ENCODE measurements around the gene MATN1. TPM values are rescaled to one million over a fixed set of nuclear protein-coding genes. Genes with fewer than 3 reads are reported as not detected.

The MATN1 gene
- total and polyA plus RNA-seq, 7 donors: 0.09 to 0.54 (median 0.36) TPM; not detected in 4

DNA sequence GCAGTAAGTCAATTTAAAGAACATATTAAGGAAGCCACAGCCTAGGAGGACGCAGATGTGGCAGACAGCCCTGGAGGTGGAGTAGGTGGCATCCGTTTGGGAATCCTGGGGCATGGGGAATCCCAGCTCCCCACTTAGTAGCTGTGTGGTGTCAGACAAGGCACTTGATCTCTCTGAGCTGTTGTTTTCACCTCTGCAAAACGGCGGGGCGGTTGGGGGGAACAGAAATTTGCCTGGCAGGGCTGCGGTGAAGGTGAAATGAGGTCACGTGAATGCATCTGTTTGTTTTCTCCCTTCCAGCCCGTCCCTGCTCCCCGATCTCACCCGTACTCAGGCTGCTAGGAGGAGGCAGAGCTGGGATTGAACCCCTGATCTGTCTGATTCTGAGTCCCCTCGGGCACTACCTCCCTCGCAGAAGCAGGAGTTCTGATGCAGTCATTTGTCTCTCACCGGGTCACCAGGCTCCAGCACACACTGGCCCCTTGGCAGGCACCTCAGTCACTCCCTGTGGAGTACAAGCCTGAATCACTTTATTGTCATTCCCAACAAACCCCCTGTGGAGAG is 36.4 kb upstream of the MATN1 start:
- Histone ChIP-seq H3K9me3 (no peaks in the 10 kb centered on the region), H3K4me1 (peaks cover 0 to 42% (median 34%) of the 10 kb centered on the region in 4 donors)

DNA sequence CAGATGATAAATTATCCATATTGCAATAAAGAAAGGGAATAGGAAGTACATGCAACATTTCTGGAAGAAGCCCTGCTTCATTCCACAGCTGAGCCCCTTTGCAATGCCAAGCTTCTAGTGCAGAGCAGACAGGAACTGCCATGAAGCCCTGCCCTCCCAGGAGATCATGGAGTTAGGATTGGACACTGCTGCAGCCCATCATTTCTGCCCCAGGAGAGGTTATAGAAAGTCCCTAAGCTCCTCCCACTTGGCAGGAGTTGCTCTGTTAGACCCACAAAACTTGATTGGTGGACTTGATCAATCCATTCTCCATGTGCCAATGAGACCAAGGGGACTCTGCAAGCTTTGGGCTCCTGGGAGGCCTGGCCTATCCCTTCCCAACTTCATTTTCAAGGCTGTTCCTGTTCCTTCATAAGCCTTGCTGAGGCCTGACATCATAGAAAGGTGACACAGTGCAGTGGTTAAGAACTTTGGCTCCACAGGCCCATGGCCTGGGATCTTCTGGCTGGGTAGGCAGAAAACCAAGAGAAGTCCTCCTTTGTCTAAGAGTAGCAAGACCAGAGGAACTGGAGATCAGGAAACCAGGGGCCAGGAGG is 35.5 kb upstream of the MATN1 start:
- Histone ChIP-seq H3K4me3 (no peak overlapping the region), H3K27me3 (no peaks in the 10 kb centered on the region), H3K4me1 (peaks cover 0 to 34% (median 28%) of the 10 kb centered on the region in 4 donors), H3K27ac (no peak overlapping the region), H3K36me3 (no peaks in the 10 kb centered on the region), H3K9me3 (no peaks in the 10 kb centered on the region)
- no peak for DNase-seq
- TF ChIP-seq POLR2AphosphoS5 (IDR thresholded peaks at IDR 0.05): no peak
- TF ChIP-seq, protein P1, sequence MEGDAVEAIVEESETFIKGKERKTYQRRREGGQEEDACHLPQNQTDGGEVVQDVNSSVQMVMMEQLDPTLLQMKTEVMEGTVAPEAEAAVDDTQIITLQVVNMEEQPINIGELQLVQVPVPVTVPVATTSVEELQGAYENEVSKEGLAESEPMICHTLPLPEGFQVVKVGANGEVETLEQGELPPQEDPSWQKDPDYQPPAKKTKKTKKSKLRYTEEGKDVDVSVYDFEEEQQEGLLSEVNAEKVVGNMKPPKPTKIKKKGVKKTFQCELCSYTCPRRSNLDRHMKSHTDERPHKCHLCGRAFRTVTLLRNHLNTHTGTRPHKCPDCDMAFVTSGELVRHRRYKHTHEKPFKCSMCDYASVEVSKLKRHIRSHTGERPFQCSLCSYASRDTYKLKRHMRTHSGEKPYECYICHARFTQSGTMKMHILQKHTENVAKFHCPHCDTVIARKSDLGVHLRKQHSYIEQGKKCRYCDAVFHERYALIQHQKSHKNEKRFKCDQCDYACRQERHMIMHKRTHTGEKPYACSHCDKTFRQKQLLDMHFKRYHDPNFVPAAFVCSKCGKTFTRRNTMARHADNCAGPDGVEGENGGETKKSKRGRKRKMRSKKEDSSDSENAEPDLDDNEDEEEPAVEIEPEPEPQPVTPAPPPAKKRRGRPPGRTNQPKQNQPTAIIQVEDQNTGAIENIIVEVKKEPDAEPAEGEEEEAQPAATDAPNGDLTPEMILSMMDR (IDR thresholded peaks at IDR 0.05): no peak
- TF ChIP-seq EP300 (IDR thresholded peaks at IDR 0.05): no peak
- intact Hi-C loops (cut with DNase I): no loop called here

More for the DNA sequence above, 36.4 kb upstream of the MATN1 start:
- H3K27me3 ChIP-seq: no peaks in the 10 kb centered on the region
- TF ChIP-seq EP300 (IDR thresholded peaks at IDR 0.05) (no peak), POLR2A (IDR thresholded peaks at IDR 0.05) (no peak), POLR2AphosphoS5 (IDR thresholded peaks at IDR 0.05) (no peak)
- TF ChIP-seq, protein P1 (IDR thresholded peaks at IDR 0.05): no peak
- H3K36me3 ChIP-seq: no peaks in the 10 kb centered on the region
- H3K4me3 ChIP-seq: no peak overlapping the region
- intact Hi-C loops (cut with DNase I): no loop called here
- 72 to 89% methylated on average over 13 of the region's 13 CpGs for WGBS, 2 donors
- DNase-seq: no peak
- H3K27ac ChIP-seq: no peak overlapping the region

DNA sequence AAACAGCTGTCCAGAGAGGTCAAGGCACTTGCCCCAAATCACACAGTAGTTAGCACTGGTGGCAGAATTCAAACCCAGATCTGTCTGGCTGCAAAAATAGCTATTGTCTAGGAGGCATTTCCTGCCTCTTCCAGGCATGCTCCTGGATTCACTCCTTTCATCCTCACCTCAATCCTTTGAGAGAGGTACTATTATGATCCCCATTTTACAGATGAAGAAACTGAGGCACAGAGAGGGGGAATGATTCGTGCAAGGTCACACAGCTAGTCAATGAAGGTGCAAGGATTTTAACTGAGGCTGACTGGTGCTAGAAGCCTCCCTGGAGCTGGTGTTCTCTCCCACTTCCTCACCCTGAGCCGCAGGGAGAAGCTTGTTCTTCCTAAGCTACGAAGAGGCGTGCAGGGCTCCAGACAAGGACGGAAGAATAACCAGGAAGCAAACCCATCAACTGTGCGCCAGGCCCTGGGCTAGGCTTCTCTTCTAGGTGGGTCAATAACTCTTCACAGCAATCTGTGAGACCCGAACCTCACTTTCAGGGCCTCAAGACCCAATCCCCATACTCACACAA is 34.8 kb upstream of the MATN1 start:
- no peaks in the 10 kb centered on the region for H3K27me3 ChIP-seq
- H3K4me3 ChIP-seq: no peak overlapping the region
- no peak for TF ChIP-seq POLR2AphosphoS5 (IDR thresholded peaks at IDR 0.05)
- TF ChIP-seq EP300 (IDR thresholded peaks at IDR 0.05): no peak
- TF ChIP-seq, protein P1 (IDR thresholded peaks at IDR 0.05): no peak
- no peak for TF ChIP-seq POLR2A (IDR thresholded peaks at IDR 0.05)
- intact Hi-C loops (cut with DNase I): no loop called here
- WGBS, 2 donors: 78 to 91% methylated on average over 7 of the region's 7 CpGs
- no peaks in the 10 kb centered on the region for H3K36me3 ChIP-seq
- no peaks in the 10 kb centered on the region for H3K9me3 ChIP-seq
- H3K4me1 ChIP-seq: peaks cover 0 to 28% (median 21%) of the 10 kb centered on the region in 4 donors
- DNase-seq: no peak
- H3K27ac ChIP-seq: peak overlapping the region; percentile 61 to 74 (median 66)

DNA sequence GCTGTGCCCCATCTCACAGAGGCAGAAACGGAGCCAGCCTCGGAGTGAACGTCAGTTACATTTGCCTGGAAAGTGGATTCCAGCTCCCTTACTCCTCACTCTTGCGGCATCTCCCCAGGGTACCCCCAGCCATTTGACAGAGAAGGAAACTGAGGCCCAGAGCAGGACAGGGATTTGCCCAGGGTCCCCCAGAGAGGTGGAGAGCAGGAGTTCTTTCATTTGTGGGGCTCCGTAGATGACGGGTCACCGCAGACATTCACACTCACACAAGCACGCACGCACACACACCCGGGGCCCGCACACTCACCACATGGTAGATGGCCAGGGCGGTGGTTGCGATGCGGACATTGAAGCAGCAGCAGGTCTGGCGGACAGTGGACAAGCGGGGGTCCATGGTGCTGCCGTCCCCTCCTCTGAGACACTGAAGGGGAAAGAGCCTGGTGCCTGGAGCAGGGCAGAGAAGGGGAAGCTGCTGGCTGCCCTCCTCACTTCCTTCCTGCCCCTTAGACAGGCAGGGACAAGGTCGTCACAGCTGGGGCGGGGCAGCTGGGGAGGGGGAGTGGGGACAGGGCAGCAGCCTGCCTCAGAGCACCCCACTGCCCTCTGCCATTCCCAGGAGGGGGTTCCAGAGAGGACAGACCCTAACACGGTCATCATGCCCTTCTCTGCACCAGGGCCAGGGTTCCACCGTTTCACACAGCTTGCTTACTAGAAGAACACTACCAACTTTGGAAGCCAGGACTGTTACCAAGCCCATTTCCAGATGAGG is 34.2 kb upstream of the MATN1 start, which contains the start of gene LAPTM5:
Gene LAPTM5 (minus strand): TSS at position 423 of the 769 bp plus-strand sequence. CDS start 29 bp downstream, at position 394.
- Histone ChIP-seq H3K27ac (peak within 1 kb of the TSS; percentile 61 to 74 (median 66)), H3K27me3 (no peaks in the 10 kb centered on the region), H3K4me1 (peaks cover 0 to 22% (median 17%) of the 10 kb centered on the region in 4 donors), H3K36me3 (no peaks in the 10 kb centered on the region), H3K9me3 (no peaks in the 10 kb centered on the region), H3K4me3 (peak within 1 kb of the TSS; percentile 8 to 44 (median 28))
- peak; percentile 24 to 81 (median 62) for TF ChIP-seq POLR2AphosphoS5 (IDR thresholded peaks at IDR 0.05)
- TF ChIP-seq, protein P1 (IDR thresholded peaks at IDR 0.05): no peak
- peak in 1 of 2 donors; percentile 18 for TF ChIP-seq POLR2A (IDR thresholded peaks at IDR 0.05)
- intact Hi-C loops (cut with DNase I): no loop called here
- WGBS, 2 donors: 41 to 76% methylated on average over 21 of the region's 21 CpGs
- peak; percentile 80 for DNase-seq
